SK-N-SH (cell line): ENCODE measurements around the gene GPR61. TPM values are rescaled to one million over a fixed set of nuclear protein-coding genes. Genes with fewer than 3 reads are reported as not detected.

ENCODE experiments used
- CTCF ChIA-PET: fragments of 300-600, 350-600 bp; formaldehyde crosslinking; extraction: SDS; loops from one replicate; lab custom pipeline; 2021; lab: Yijun Ruan, JAX
- POLR2A ChIA-PET: fragments of 350-600 bp; sonication (Branson Sonifier 250); formaldehyde crosslinking; extraction: SDS; loops from one replicate; lab custom pipeline; 2020; ENCODE audit warnings: antibody characterized with exemption, inconsistent platforms; lab: Yijun Ruan, JAX
- DNase-seq: peaks from one replicate; pipeline ENCODE4 v3.0.0; 2012
- H2AFZ ChIP-seq: fragments of 200-600 bp; sonication (generic); 2 replicates; pipeline ENCODE4 v1.8.1; 2016; ENCODE audit warnings: antibody characterized with exemption, mild to moderate bottlenecking, low read depth
- H3F3A ChIP-seq: fragments of 200-600 bp; sonication (generic); replicated peaks from 2 replicates; pipeline ENCODE3; 2016; ENCODE audit warnings: antibody characterized with exemption, mild to moderate bottlenecking; ENCODE audit not compliant: insufficient read depth
- H3K27ac ChIP-seq, 2 experiments: fragments of 200-500 bp in 1 of 2; fragments of 200-600 bp in 1 of 2; sonication (Bioruptor generic) in 1 of 2; sonication (generic), shearing (Covaris generic) in 1 of 2; 2 replicates each; pipeline versions ENCODE4 v1.5.1 to v1.6.1; 2014 to 2016; ENCODE audit warnings: low read depth in 2 of 2, inconsistent platforms in 1 of 2, low read length in 1 of 2, mild to moderate bottlenecking in 1 of 2, mixed read lengths in 1 of 2
- H3K27me3 ChIP-seq: fragments of 200-600 bp; sonication (generic), shearing (Covaris generic); 2 replicates; pipeline ENCODE4 v1.6.1; 2016; ENCODE audit warnings: mixed run types; ENCODE audit not compliant: insufficient read depth
- H3K36me3 ChIP-seq, 2 experiments: fragments of 200-500 bp in 1 of 2; fragments of 200-600 bp in 1 of 2; sonication (Bioruptor generic) in 1 of 2; sonication (generic) in 1 of 2; replicated peaks in 1 of 2; 2 replicates each; pipeline versions ENCODE3 to v1.5.1; 2014 to 2016; ENCODE audit warnings: low read length in 1 of 2, mild to moderate bottlenecking in 1 of 2; ENCODE audit not compliant: insufficient read depth in 2 of 2, control insufficient read depth in 1 of 2
- H3K4me1 ChIP-seq, 2 experiments: fragments of 200-500 bp in 1 of 2; fragments of 200-600 bp in 1 of 2; sonication (Bioruptor generic) in 1 of 2; sonication (generic), shearing (Covaris generic) in 1 of 2; 2 replicates each; pipeline versions ENCODE4 v1.5.1 to v1.6.1; 2014 to 2016; ENCODE audit warnings: low read depth in 1 of 2, low read length in 1 of 2, mixed run types in 1 of 2; ENCODE audit not compliant: insufficient read depth in 2 of 2, control insufficient read depth in 1 of 2
- H3K4me2 ChIP-seq: fragments of 200-600 bp; sonication (generic), shearing (Covaris generic); 2 replicates; pipeline ENCODE4 v1.6.1; 2017; ENCODE audit warnings: mixed run types
- H3K4me3 ChIP-seq, 2 experiments: fragments of 200-500 bp in 1 of 2; fragments of 200-600 bp in 1 of 2; sonication (Bioruptor generic) in 1 of 2; sonication (generic), shearing (Covaris generic) in 1 of 2; 2 replicates each; pipeline versions ENCODE4 v1.5.1 to v1.8.1; 2014 to 2016; ENCODE audit warnings: low read depth in 2 of 2, inconsistent platforms in 1 of 2, low read length in 1 of 2, mild to moderate bottlenecking in 1 of 2, mixed read lengths in 1 of 2, moderate library complexity in 1 of 2
- H3K79me2 ChIP-seq: fragments of 200-600 bp; sonication (generic); 2 replicates; pipeline ENCODE4 v1.8.1; 2017; ENCODE audit warnings: mild to moderate bottlenecking; ENCODE audit not compliant: insufficient read depth
- H3K9ac ChIP-seq: fragments of 200-600 bp; sonication (generic); 2 replicates; pipeline ENCODE4 v1.6.1; 2017; ENCODE audit warnings: mixed run types
- H3K9me2 ChIP-seq: fragments of 200-600 bp; sonication (generic); 2 replicates; pipeline ENCODE4 v1.6.1; 2017; ENCODE audit warnings: mixed run types
- H3K9me3 ChIP-seq: fragments of 200-600 bp; sonication (generic); 2 replicates; pipeline ENCODE4 v1.6.1; 2017; ENCODE audit warnings: mixed run types, mild to moderate bottlenecking, moderate library complexity
- H4K20me1 ChIP-seq: fragments of 200-600 bp; sonication (generic); 2 replicates; pipeline ENCODE4 v1.6.1; 2017; ENCODE audit warnings: mild to moderate bottlenecking, mixed run types; ENCODE audit not compliant: insufficient read depth
- CHD2 ChIP-seq: fragments of 150-350 bp; IDR thresholded peaks from 2 replicates; pipeline ENCODE4 v1.6.1; 2018; ENCODE audit warnings: low read length; ENCODE audit not compliant: partially characterized antibody
- CTCF ChIP-seq: fragments of 200-600 bp; sonication (generic); IDR thresholded peaks from 2 replicates; pipeline ENCODE4 v1.6.1; 2017; ENCODE audit warnings: antibody characterized with exemption, mild to moderate bottlenecking, moderate library complexity
- EP300 ChIP-seq, 2 experiments: IDR thresholded peaks; 2 replicates each; pipeline versions ENCODE4 v1.4.0 to v1.6.1; 2012; ENCODE audit warnings: borderline replicate concordance in 1 of 2, low read depth in 1 of 2, low read length in 1 of 2
- EZH2phosphoT487 ChIP-seq: fragments of 200-600 bp; sonication (generic); IDR thresholded peaks from 2 replicates; pipeline ENCODE4 v1.6.1; 2017; ENCODE audit warnings: low read depth, mixed run types, mild to moderate bottlenecking, antibody characterized with exemption, moderate library complexity, borderline replicate concordance
- FOXJ3 ChIP-seq: sonication (generic); formaldehyde crosslinking; IDR thresholded peaks from 2 replicates; pipeline ENCODE4 v1.5.1; 2020; ENCODE audit warnings: mild to moderate bottlenecking, missing genetic modification reagents
- FOXM1 ChIP-seq: IDR thresholded peaks from 2 replicates; pipeline ENCODE4 v1.4.0; 2012; ENCODE audit warnings: low read depth, mild to moderate bottlenecking
- GABPA ChIP-seq: IDR thresholded peaks from 2 replicates; pipeline ENCODE4 v1.4.0; 2012; ENCODE audit warnings: low read depth, mild to moderate bottlenecking
- GATA2 ChIP-seq: sonication (generic); formaldehyde crosslinking; IDR thresholded peaks from 2 replicates; pipeline ENCODE4 v1.5.0; 2020; ENCODE audit warnings: mild to moderate bottlenecking, missing genetic modification reagents
- MAX ChIP-seq: IDR thresholded peaks from 2 replicates; pipeline ENCODE4 v1.4.0; 2012; ENCODE audit warnings: low read depth
- MEF2A ChIP-seq: IDR thresholded peaks from 2 replicates; pipeline ENCODE4 v1.4.0; 2012; ENCODE audit warnings: low read depth, borderline replicate concordance
- MXI1 ChIP-seq: IDR thresholded peaks from 2 replicates; pipeline ENCODE4 v1.6.1; 2012; ENCODE audit warnings: mild to moderate bottlenecking, low read depth, low read length, improper control_type of control experiment
- NFIC ChIP-seq: IDR thresholded peaks from 2 replicates; pipeline ENCODE4 v1.4.0; 2012; ENCODE audit warnings: borderline replicate concordance
- PBX3 ChIP-seq: IDR thresholded peaks from 2 replicates; pipeline ENCODE4; 2012
- POLR2AphosphoS5 ChIP-seq: IDR thresholded peaks from 2 replicates; pipeline ENCODE4 v1.6.1; 2012; ENCODE audit warnings: low read depth, low read length
- RAD21 ChIP-seq: IDR thresholded peaks from 2 replicates; pipeline ENCODE4 v1.6.1; 2012; ENCODE audit warnings: mild to moderate bottlenecking, low read length
- RCOR1 ChIP-seq: fragments of 150-350 bp; IDR thresholded peaks from 2 replicates; pipeline ENCODE4 v1.6.1; 2017; ENCODE audit warnings: antibody characterized with exemption, low read length
- RFX5 ChIP-seq: IDR thresholded peaks from 2 replicates; pipeline ENCODE4 v1.6.1; 2012; ENCODE audit warnings: mild to moderate bottlenecking, improper control_type of control experiment, low read length
- RXRA ChIP-seq: IDR thresholded peaks from 2 replicates; pipeline ENCODE4 v1.4.0; 2012; ENCODE audit warnings: low read depth, mild to moderate bottlenecking, borderline replicate concordance
- SIN3A ChIP-seq: IDR thresholded peaks from 2 replicates; pipeline ENCODE4 v1.6.1; 2012; ENCODE audit warnings: low read depth, mild to moderate bottlenecking, low read length, moderate library complexity, borderline replicate concordance
- SMC3 ChIP-seq: IDR thresholded peaks from 2 replicates; pipeline ENCODE4 v1.6.1; 2012; ENCODE audit warnings: low read depth, low read length, improper control_type of control experiment
- TAF1 ChIP-seq: IDR thresholded peaks from 2 replicates; pipeline ENCODE4 v1.6.1; 2012; ENCODE audit warnings: low read depth, mild to moderate bottlenecking, low read length, moderate library complexity, borderline replicate concordance
- TCF12 ChIP-seq: IDR thresholded peaks from 2 replicates; pipeline ENCODE4 v1.4.0; 2012
- YY1 ChIP-seq: IDR thresholded peaks from 2 replicates; pipeline ENCODE4 v1.4.0; 2012; ENCODE audit warnings: low read depth, mild to moderate bottlenecking
- ZBTB33 ChIP-seq: IDR thresholded peaks from 2 replicates; pipeline ENCODE4 v1.4.0; 2012; ENCODE audit warnings: low read depth, borderline replicate concordance
- WGBS: methylation state at CpG from one replicate; pipeline ENCODE4 v1.1.6; 2017; ENCODE audit warnings: low lambda C conversion rate; 5-methylcytosine and 5-hydroxymethylcytosine counted together
- polyA plus RNA-seq, 3 experiments: library from polyadenylated mRNA; depleted of rRNA; stranded (reverse); fragments of >200 nt; gene quantifications; 2 replicates each; pipeline ENCODE4 v1.2.3, GENCODE V29; 2012

GPR61 gene
- polyA plus RNA-seq, 1 of the 3 experiments (the other 2 are of a cell fraction): not detected

GRCh38 chr1:109508001-109508872 lies 31.4 kb upstream of the GPR61 start:
- ChIA-PET CTCF (interaction anchor here (1.2 to 40.2 kb wide), 5 partner anchors 9 to 142 kb away, joined by 3 to 1710 read pairs (median 72); partner anchors contain the start of genes ATXN7L2, CYB561D1 and GPR61), POLR2A (interaction anchor here (1.0 kb wide), 1 partner anchor 25 kb away, joined by 3 read pairs; the partner anchor contains the start of gene ATXN7L2)
- H3K79me2 ChIP-seq: no peaks in the 10 kb centered on the region
- DNase-seq: no peak
- WGBS: 97% methylated on average over 23 of the region's 25 CpGs
- TF ChIP-seq EP300 (IDR thresholded peaks at IDR 0.05; ENCODE audit: borderline replicate concordance in 1 of 2, low read depth in 1 of 2, low read length in 1 of 2) (no peak), SMC3 (no peak), RXRA (no peak), RCOR1 (no peak), NFIC (no peak), RAD21 (no peak), FOXM1 (no peak), GABPA (no peak), RFX5 (no peak), EZH2phosphoT487 (no peak), POLR2AphosphoS5 (no peak)
- no peak overlapping the region for H3K9ac ChIP-seq
- H4K20me1 ChIP-seq: no peaks in the 10 kb centered on the region
- no peak overlapping the region for H3K4me2 ChIP-seq
- H3K9me2 ChIP-seq: no peaks in the 10 kb centered on the region
- no peak overlapping the region for H2AFZ ChIP-seq
- H3K27me3 ChIP-seq: no peaks in the 10 kb centered on the region; the same call in 1 of the 2 replicates
- no peaks in the 10 kb centered on the region for H3K9me3 ChIP-seq
- H3K4me1 ChIP-seq: peaks cover 0 to 11% of the 10 kb centered on the region in 2 experiments; a peak in 1 of 4 replicates
- H3K4me3 ChIP-seq: no peak overlapping the region
- no peak overlapping the region for H3K27ac ChIP-seq
- H3F3A ChIP-seq: no peaks in the 10 kb centered on the region
- H3K36me3 ChIP-seq: no peaks in the 10 kb centered on the region

GRCh38 chr1:109508873-109509175 lies 30.8 kb upstream of the GPR61 start:
- no peaks in the 10 kb centered on the region for H3K9me3 ChIP-seq
- no peak overlapping the region for H3K9ac ChIP-seq
- DNase-seq: no peak
- CTCF ChIA-PET: interaction anchor here (1.2 to 40.2 kb wide), 5 partner anchors 10 to 476 kb away, joined by 5 to 1710 read pairs (median 72); partner anchors contain the start of genes AHCYL1, ATXN7L2, CYB561D1 and GPR61
- peak overlapping the region in 1 of 2 experiments; percentile 69; a peak in 2 of 4 replicates for H3K4me3 ChIP-seq
- POLR2A ChIA-PET: interaction anchor here (1.0 to 1.4 kb wide), 3 partner anchors 10 to 25 kb away, joined by 3 read pairs; partner anchors contain the start of gene ATXN7L2
- no peaks in the 10 kb centered on the region for H3K9me2 ChIP-seq
- 96% methylated on average over 6 of the region's 7 CpGs for WGBS
- H3F3A ChIP-seq: no peaks in the 10 kb centered on the region
- H3K27me3 ChIP-seq: no peaks in the 10 kb centered on the region; the same call in 1 of the 2 replicates
- no peaks in the 10 kb centered on the region for H4K20me1 ChIP-seq
- H3K36me3 ChIP-seq: no peaks in the 10 kb centered on the region
- no peaks in the 10 kb centered on the region for H3K79me2 ChIP-seq
- H2AFZ ChIP-seq: no peak overlapping the region
- peak overlapping the region; percentile 92 for H3K4me2 ChIP-seq
- no peak overlapping the region for H3K27ac ChIP-seq
- H3K4me1 ChIP-seq: peaks cover 0 to 11% of the 10 kb centered on the region in 2 experiments; a peak in 1 of 4 replicates
- TF ChIP-seq FOXM1: no peak
- no peak for TF ChIP-seq ZBTB33
- TF ChIP-seq MEF2A: no peak
- no peak for TF ChIP-seq TCF12
- no peak for TF ChIP-seq GATA2 (CRISPR knock-in tag)
- TF ChIP-seq TAF1: no peak
- no peak for TF ChIP-seq CHD2
- no peak for TF ChIP-seq MXI1
- no peak for TF ChIP-seq FOXJ3
- no peak for TF ChIP-seq SIN3A
- no peak for TF ChIP-seq MAX
- TF ChIP-seq CTCF: no peak
- no peak for TF ChIP-seq EP300 (IDR thresholded peaks at IDR 0.05; ENCODE audit: borderline replicate concordance in 1 of 2, low read depth in 1 of 2, low read length in 1 of 2)
- TF ChIP-seq YY1: no peak
- TF ChIP-seq PBX3: no peak
